ENCODE data around the gene SSBP3.
"Not testable (repeated sequence)": the region's sequence is repeated elsewhere in the genome, so short reads cannot be mapped to it uniquely, and the experiment has no call there.

SSBP3 gene

DNA sequence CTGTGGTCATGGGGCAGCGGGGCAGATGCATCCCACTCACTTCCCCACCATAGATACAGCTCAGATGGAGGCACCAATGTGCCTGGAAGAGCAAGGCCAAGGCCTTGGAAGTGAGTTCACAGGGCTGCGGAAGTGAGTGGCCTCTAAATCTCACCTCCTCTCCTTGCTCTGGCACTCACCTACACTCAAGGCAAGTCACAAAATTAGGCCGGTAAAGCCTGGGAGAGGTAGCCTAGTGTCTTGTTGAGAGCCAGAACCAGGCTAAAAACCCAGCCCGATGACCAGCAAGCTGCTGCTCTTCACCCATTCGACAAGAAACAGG is 57.5 kb downstream of the SSBP3 start:
- DNase-seq (ENCODE audit: low spot score) = no peak

DNA sequence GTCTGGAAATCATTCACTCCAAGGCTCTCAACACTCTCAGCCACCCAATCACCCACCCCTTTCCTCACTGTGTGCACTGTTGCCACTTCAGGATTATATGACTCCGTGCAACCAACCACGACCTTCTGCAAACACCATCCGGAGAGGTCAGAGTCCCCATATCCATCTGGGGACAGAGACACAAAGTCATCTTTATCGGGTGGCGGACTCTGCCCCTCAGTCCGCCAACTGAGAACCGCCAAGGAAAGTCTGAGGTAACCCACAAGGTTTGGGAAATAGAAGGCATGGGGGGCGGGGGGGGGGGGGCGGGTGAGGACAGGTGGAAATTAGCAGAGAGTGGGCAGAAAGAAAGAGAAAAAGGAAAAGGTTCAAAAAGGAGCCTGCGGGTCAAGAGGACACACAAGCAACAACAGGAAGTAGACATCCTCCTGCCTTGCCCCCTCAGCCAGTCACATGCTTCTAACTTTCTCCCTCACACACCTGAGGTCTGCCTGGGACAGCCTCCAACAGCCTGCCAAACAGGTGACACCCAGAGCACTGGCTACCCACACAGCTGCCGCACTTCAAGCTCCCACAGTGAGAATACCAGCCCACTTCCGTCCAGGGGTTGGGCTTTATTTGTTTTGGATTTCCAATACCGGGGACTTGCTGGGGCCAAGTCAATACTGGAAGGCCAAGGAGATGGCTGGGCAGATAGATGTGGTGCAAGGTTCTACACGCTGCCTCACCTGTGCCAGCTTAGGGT is 58.1 kb downstream of the SSBP3 start:
- no peak for DNase-seq (ENCODE audit: low spot score)

DNA sequence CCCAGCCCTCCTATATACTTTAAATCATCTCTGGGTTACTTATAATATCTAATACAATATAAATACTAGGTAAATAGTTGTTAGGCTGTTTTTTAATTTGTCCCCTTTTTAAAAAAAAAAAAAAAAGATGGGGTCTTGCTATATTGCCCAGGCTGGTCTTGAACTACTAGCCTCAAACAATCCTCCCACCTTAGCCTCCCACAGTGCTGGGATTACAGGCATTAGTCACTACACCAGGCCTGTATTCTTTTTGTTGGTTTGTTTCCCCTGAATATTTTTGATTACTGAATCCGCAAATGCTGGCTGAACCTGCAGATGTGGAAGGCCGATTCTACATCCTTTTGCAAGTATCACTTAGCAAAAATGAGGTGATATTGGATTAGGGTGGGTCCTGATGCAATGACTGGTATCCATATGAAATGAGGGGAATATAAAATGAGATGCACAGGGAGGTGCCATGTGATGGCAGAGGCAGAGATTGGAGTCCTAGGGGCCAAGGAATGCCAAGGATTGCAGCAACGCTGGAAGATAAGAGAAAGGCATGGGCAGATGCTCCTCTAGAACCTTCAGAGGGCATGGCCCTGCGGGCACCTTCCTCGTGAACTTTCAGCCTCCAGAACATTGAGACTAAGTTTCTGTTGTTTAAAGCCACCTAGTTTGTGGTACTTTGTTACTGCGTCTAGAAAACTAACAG is 58.8 kb downstream of the SSBP3 start:
- no peak for DNase-seq (ENCODE audit: low spot score)

DNA sequence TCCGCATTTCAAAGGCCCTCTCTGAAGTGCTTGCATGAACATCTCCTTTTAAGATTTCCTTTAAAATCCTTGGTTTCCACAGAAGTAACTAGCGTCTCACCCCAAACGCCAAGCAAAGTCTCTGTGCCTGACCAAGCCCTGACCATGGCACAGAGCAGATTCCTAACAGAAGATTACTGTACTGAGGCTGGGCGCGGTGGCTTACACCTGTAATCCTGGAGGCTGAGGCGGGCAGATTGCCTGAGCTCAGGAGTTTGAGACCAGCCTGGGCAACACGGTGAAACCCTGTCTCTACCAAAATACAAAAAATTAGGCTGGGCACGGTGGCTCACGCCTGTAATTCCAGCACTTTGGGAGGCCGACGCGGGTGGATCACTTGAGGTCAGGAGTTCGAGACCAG is 60.6 kb downstream of the SSBP3 start:
- DNase-seq (ENCODE audit: low spot score) = not testable (repeated sequence)

DNA sequence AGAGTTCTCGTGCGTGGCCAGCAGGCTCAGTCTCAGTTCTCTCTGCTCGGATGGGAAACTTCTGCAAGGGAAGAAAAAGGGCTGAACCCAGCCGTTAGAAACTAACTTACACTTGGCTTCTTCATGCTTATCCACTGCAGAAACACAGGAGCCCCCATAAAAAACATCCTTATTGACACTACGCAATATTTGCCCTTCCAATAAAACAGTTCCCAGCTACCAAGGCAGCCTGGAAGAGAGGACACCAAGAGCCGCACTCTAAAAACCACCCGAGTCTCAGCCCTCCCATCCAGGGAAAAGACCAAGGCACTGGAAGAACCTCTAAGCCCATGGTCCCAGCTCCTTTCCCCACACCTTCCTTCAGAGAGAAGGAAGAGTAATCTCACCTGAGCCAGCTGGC is 61.1 kb downstream of the SSBP3 start:
- DNase-seq (ENCODE audit: low spot score) = no peak

DNA sequence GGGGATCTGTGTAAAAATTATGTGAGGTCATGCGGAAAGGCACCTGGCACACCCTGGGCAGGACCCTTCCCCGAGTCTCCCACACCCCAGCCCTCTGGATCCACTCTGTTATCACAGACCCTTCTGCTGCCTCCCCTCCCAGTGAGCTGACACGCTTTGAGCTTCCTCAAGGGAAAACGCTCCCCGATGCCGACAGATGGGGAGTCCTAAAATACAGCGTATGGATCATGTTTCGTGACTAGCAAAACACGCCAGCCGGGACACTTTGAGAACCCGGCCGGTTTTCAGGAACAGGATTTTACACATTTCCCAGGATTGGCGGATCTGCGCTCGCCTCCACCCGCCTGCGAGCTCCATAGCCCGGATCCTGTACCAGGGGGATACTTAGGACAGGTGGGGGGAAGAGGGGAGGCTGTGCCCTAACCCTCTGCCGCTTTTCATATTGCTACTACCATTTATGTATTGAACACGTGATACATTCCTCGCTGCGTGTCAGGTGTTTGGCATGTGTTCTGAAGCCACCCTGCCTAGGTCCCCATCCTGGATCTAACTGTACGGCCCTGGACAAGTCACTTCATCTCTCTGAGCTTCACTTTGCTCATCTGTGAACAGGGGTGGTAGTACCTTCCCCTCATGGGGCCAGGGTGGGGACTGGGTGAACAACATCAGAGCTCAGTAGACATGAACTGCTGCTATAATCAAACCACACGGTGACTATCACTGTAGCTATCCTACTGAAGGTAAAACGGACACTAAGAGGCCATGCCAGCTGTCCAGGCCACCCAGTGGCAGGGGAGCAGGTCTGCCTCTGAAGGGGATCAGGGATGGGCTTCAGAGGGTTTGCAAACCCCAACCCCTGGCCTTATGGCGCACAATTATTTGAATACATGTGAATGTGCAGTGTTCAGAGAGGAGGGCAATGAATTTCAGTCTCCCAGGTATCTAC is 63.2 kb downstream of the SSBP3 start:
- DNase-seq (ENCODE audit: low spot score) = no peak

DNA sequence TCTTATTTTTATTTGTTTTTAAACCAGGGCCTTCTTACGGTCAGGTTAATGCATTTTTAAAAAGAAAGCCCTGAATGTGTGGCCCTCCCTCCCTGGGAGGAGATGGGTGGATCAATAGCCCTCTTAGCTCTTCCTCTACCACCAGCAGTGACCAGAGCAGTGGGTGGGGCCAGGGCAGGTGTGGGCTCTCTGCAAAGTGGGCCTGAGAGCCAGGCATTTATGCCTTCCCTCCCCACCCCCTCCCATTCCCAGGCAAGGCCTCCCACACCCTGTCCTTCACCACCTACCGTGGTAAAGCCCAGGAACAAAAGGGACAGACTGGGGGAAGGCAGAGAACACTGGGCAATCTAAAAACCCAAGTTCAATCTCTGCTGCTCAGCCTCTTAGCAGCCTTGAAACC is 63.9 kb downstream of the SSBP3 start:
- DNase-seq (ENCODE audit: low spot score) = no peak

DNA sequence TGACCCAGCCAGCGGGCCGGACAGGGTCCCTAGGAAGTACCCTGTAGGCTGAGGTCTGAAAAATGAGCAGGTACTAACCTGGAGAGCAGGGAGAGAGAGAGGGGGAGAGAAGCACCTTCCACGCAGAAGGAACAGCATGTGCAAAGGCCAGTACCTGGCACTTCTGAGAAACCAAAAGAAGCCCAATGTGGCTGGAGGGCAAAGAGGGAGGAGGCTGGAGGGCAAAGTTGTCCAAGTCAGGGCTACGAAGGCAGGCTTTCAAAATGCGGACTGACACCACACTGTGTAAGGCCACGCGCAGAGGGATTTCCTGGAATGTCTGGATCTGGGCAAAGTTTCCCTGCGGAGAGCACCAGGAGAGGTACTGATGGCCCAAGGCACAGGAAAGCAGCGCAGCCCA is 64.4 kb downstream of the SSBP3 start:
- DNase-seq (ENCODE audit: low spot score) = no peak

DNA sequence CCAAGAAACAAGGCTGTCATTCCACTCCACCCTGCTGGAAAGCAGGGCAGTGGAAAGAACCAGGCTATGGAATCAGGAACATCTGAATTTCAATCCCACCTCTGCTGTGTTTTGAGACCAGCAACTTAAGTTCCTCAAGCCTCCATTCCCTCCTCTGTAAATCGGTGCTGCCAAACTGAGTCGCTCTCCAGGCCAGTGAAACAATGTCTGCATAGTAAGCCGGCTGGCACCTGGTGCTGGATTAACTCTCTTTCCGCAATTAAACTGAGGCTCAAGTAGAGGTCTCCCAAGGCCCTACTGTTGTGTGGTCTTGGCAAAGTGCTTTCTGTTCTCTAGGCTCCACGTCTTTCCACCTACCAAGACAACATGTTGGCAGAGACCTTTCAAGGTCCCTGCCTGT is 65.3 kb downstream of the SSBP3 start:
- no peak for DNase-seq (ENCODE audit: low spot score)

DNA sequence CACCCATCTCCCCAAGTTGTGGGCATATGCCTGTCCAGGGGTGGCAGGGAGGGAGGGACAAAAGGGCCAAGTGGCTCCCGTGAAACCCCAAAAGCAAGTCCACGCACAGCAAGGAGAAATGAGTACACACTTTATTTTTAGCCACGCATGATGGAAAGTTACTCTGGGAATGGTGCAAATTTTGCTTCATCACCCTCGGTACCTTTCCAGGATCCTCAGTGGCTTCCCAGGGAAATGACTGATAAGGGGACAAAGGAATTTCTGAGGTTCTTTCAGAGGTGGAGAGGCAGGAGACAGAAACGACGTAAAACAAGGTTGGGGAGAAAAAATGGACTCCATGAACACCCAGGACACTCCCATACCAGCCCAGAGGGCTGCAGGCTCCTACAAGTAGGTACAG is 65.8 kb downstream of the SSBP3 start:
- no peak for DNase-seq (ENCODE audit: low spot score)

DNA sequence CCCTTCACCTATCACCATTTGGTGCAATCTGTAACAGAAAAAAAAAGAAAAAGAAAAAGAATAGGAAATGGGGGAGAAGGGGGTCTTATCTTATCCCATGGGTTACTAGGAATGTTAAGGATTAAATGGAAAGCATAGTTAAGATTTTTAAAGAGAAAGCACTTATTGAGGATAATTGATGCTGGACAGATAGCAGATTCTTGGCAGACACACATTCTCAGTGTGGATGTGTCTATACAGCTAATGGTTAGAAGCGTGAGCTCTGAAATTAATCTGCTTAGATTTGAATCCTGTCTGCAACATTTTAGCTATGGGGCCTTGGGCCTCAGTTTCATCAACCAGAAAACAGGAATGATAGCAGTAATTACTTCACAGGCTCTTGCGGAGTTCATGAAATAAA is 67.1 kb downstream of the SSBP3 start:
- DNase-seq (ENCODE audit: low spot score) = no peak

DNA sequence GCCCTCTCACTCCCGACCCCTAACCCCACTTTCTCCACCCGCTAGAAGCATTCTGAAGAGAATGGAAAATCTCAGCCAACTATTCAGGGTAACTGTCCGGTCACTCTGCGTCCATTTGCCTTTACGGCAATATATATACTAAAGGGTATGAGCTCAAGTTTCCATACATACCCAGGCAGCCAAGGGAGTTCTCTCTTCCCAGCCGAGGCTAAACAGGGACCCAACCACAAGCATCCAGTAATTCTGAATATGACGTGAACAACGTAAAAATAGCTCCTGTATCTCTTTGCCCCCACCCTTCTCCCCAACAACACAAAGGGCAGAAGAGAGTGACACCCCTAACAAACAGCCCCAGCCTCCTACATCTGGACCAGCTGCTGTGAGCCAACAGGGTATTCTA is 67.7 kb downstream of the SSBP3 start:
- DNase-seq (ENCODE audit: low spot score) = no peak

DNA sequence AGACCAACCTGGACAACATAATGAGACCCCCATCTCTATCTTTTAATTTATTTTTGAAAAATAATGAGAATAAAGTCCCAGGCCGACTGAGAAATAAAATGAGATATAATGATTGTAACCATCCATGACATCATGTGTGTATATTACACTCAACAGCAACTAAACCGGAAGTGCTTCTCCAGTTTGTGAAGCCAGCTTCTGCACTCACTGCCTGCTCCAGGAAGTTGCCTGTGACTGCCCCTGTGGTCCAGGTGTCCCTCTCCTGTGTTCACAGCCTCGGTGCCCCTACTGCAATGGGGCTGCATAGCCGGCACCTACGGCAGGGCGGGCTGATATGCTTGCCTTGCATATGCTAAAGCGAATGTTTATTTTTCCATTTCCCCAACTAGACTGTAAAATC is 68.3 kb downstream of the SSBP3 start:
- DNase-seq (ENCODE audit: low spot score) = no peak

DNA sequence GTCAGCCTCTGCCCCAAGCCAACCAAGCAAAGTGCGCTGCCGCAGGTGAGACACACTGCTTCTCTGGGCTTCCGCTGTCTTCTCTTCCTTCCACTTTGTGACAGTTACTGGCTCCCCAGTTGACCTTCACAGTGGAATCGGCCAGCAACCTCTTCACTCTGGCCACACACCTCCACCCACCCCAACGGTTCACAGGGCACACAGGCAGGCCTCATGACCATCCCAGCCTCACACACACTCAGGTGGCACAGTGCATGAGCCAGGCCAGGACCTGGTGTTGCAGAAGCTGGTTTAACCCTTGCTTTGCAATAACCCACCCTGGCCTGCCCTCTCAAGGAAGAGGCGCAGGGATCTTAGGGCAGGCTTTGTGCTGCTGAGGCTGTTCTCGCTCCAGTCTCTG is 69.2 kb downstream of the SSBP3 start:
- no peak for DNase-seq (ENCODE audit: low spot score)

DNA sequence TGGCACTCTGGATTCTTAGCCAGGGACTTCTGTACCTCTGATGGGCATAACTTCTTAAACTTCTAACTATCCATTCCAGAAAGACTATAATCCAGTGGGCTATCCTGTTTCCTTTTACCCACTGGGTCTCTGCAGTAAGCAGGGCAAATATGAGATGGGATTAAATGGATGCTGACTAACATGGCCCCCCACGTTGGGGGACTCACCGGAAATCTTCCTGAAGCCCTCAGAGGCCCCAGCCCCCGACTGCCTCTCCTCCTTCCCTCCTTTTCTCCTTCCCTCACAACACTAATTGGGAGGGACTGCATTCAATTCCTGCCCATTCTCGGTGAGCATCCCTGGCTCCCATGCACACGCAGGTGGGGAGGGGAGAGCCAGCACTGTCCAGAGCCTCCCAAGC is 70.1 kb downstream of the SSBP3 start:
- DNase-seq (ENCODE audit: low spot score) = no peak

DNA sequence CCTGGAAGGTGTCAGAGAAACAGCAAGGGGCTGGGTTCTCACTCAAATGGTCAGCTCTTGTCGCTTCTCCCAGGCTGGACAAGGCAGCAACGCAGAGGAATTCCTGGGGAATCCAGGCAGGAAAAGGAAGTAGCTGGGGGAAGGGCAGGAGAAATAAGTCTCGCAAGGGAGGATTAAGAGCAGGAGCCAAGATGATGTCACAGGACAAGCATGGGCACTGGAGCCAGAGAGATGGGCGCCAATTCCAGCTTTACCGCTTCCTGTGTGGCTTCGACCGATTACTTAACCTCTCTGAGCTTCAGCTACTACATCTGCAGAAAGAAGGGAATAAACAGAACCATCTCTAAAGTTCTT is 70.5 kb downstream of the SSBP3 start:
- peak; percentile 50 for DNase-seq (ENCODE audit: low spot score)

DNA sequence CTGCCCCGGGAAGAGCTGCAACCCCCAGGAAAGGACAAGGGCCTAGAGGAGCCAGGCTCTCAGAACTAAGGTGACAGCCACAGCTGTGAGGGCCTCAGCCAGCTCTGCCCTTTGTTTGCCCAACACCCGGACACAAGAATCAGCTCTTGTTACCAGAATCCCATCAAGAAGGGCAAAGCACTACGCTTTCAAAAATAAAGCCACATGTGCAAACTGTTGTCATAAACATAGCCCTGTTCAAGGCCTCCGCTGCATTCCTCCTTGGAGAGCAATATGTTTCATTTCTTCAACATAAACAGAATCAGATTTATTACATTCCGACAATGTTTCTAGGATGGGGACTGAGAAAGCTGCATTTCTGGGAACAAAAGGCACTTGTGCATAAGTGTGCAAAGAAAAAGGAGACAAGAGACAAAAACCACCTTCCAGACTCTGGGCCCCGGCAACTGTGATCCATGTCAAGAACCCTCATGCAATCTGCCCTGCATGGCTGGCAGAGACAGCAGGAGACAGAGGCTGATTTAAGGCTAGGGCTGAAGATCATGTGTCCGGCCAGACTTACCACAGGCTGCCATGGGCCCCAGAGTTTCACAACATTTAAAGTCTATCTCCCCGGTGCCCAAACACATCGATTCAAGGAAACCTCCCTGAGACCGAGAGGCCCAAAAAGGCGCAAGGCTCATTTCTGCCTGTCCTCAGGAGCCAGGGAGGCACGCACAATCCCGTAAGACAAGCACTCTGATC is 71.0 kb downstream of the SSBP3 start:
- no peak for DNase-seq (ENCODE audit: low spot score)

DNA sequence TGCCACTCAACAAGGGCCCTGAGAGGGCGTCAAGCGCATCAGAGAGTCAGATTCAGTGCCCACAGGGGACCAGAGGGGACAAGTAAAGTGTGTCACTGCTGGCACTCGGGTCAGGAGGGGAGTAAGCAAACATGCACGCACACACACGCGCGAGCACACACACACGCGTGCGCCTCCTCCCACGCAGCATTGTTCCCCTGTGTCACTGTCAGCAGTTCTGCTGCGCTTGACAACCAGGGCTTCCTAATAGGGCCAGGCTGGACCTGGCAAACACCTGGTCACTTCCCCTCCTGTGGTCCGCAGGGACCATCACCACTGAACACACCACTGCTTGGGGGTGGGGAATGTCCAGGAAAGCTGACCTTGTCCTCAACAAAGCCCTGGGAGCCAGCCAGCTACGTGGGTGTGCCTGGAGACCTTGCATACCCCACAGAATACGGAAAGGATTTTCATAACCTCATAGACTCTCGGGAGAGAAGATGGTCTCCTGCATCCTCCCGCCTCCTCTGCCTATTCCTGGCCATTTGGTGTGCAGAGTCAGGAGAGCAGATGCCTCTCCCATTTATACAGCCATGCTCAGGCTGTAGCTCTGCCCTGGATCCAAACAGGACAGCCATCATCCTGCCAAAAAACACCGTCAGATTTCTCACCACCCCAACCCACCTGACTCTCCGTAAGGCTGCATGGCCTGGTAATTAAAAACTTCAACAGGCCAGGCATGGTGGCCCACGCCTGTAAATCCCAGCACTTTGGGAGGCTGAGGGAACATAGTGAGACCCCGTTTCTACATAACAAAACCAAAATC is 73.2 kb downstream of the SSBP3 start:
- peak; percentile 91 for DNase-seq (ENCODE audit: low spot score)

DNA sequence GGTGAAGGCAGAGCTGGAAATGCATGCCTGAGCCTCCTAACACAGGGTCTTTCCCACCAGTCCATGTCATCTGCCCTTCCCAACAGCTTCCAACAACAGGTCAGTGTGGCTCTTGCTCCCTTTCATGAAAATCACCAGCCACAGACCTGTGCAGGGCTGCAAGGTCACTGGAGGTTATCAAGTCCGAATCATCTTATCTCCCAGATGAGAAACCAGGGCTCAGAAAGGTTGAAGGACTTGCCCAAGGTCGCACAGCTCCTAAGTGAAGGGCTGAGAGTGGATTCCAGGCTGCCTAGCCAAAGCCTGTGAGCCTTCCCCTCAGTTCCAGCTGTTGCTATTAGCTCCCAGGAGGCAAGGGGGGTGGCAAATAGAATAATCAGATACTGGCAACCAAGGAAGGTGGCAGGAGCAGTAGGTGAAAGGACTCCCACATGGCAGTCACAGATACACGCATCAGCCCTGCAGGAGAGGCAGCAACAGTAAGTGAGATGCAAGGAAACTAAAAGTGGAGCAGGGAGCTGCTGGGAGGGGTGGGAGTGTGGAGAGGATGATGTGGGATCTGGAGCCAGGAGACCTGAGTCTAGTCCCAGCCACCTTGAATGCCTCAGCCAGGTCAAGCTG is 74.2 kb downstream of the SSBP3 start:
- DNase-seq (ENCODE audit: low spot score) = no peak

DNA sequence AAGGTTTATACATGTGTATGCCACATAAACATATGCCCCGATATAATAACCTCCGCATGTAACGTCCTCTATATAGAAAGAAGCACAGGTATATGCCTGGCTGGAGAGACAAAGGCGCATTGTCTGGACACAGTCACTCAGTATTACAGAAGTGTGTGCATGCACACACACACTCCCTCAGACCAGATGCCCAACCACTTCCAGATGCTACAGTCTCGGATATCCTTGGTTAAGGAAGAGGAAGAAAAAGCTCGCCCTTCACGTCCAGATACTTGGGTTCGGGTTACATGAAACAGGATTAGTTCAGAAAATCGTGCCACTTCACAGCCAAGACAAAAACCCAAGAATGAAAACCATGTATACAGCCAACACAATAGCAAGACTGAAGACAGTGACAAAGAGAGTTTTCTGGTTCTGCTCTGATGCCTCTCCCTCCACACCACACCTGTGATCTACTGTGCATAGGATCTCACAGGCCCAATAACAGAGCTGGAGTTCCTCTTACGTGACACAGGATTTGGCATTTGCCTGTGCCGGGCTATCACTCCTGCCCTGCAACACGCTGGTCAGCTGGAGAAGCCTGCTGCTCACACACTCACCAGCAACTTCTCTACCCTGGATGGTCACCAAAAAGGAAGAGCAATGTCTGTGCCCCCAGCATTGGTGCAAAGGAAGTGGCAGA is 75.0 kb downstream of the SSBP3 start:
- no peak for DNase-seq (ENCODE audit: low spot score)

Measured in cerebellar cortex (tissue), 1 donor.